ENCODE data around the gene PRAME.

DNA sequence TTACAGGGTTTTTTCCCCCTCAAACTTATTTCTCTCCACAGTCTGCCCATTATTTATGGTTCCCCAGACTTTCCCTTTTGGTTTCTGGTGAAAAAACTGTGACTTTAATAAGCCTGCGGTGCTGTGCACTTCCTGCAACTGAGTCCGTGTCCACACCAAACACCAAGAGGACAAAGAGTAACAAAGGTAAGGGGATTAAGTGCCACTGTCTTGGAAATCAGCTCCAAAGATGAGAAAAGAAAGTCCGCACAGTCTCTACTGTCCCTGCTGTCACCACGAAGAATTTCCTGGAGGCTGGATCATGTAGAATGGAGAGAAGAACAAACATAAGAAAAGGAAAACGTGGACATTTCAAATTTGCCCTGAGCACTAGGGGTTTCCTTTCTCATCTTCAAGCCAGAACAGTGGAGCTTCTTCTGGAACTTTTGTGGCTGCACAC, 17.9 kb upstream of the PRAME start:
- TF ChIP-seq ZNF724P (CRISPR knock-in tag; IDR thresholded peaks at IDR 0.05; ENCODE audit: borderline replicate concordance) (no peak), HINFP (CRISPR knock-in tag; IDR thresholded peaks at IDR 0.05; ENCODE audit: low read depth) (no peak), POLR2A (IDR thresholded peaks at IDR 0.05; ENCODE audit: insufficient read depth in 1 of 2, low read depth in 2 of 2, low read length in 2 of 2) (no peak), HCFC1 (IDR thresholded peaks at IDR 0.05; ENCODE audit: low read depth, low read length) (no peak), ZNF841 (CRISPR knock-in tag; IDR thresholded peaks at IDR 0.05; ENCODE audit: borderline replicate concordance) (no peak), GABPA (IDR thresholded peaks at IDR 0.05; ENCODE audit: low read depth, low read length) (no peak), GABPA (CRISPR knock-in tag; IDR thresholded peaks at IDR 0.05; ENCODE audit: low read depth) (no peak), HDAC6 (IDR thresholded peaks at IDR 0.05; ENCODE audit: low read depth, low read length) (no peak)
- TF ChIP-seq, protein P1, sequence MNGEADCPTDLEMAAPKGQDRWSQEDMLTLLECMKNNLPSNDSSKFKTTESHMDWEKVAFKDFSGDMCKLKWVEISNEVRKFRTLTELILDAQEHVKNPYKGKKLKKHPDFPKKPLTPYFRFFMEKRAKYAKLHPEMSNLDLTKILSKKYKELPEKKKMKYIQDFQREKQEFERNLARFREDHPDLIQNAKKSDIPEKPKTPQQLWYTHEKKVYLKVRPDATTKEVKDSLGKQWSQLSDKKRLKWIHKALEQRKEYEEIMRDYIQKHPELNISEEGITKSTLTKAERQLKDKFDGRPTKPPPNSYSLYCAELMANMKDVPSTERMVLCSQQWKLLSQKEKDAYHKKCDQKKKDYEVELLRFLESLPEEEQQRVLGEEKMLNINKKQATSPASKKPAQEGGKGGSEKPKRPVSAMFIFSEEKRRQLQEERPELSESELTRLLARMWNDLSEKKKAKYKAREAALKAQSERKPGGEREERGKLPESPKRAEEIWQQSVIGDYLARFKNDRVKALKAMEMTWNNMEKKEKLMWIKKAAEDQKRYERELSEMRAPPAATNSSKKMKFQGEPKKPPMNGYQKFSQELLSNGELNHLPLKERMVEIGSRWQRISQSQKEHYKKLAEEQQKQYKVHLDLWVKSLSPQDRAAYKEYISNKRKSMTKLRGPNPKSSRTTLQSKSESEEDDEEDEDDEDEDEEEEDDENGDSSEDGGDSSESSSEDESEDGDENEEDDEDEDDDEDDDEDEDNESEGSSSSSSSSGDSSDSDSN (CRISPR knock-in tag; IDR thresholded peaks at IDR 0.05): no peak
- TF ChIP-seq, protein P2, sequence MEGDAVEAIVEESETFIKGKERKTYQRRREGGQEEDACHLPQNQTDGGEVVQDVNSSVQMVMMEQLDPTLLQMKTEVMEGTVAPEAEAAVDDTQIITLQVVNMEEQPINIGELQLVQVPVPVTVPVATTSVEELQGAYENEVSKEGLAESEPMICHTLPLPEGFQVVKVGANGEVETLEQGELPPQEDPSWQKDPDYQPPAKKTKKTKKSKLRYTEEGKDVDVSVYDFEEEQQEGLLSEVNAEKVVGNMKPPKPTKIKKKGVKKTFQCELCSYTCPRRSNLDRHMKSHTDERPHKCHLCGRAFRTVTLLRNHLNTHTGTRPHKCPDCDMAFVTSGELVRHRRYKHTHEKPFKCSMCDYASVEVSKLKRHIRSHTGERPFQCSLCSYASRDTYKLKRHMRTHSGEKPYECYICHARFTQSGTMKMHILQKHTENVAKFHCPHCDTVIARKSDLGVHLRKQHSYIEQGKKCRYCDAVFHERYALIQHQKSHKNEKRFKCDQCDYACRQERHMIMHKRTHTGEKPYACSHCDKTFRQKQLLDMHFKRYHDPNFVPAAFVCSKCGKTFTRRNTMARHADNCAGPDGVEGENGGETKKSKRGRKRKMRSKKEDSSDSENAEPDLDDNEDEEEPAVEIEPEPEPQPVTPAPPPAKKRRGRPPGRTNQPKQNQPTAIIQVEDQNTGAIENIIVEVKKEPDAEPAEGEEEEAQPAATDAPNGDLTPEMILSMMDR (CRISPR knock-in tag; IDR thresholded peaks at IDR 0.05): no peak

All from HepG2 (cell line).